ENCODE measurements around the gene ARFIP2.
"Not testable (repeated sequence)": the region's sequence is repeated elsewhere in the genome, so short reads cannot be mapped to it uniquely, and the experiment has no call there.

ARFIP2 gene

DNA sequence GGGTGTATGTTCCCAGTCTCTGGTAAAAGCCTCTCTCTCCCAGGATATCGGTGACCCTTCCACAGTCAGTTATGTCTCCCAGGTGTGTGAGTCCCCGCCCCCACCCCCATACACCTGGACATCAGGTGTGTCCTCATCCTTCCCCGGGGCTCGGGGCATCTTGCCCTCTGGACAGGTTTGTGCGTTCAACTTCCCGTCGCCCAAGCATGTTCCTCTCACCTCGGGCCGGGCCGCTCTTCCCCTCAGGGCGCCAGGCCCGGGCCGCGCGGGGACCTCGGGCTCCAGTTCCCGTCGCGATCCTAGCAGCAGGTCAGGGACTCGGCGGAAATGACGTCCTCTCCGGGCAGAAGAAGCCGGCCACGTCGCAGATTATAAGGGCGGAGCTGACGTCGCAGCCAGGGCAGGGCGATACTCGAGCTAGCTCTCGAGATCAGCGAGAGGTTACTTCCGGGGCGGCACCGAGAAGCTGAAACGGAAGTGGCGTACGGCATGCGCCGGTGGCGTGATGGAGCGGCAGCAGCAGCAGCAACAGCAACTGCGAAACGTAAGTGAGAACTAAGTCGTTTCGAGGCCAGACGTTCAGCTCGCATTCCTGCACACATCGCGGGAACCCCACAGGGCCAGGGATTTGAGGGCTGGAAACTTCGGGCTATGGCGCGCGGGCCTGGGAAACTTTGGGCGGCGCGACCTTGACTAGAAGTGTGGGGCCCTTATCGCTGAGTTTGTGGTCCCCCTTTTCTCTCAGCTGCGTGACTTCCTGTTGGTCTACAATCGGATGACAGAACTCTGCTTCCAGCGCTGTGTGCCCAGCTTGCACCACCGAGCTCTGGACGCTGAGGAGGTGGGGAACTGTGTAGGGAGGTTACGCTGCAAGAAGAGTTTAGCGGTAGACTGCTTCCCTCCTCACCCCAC, at the start of gene ARFIP2, which contains the start of gene TIMM10B:
TSS of gene ARFIP2 (minus strand) at position 320 of the 912 bp plus-strand sequence. CDS start 910 bp downstream, outside the sequence.
TSS of gene TIMM10B (plus strand) at position 490 of the 912 bp plus-strand sequence. CDS start at position 506, 16 bp downstream.
- DNase-seq = peak; percentile 99

DNA sequence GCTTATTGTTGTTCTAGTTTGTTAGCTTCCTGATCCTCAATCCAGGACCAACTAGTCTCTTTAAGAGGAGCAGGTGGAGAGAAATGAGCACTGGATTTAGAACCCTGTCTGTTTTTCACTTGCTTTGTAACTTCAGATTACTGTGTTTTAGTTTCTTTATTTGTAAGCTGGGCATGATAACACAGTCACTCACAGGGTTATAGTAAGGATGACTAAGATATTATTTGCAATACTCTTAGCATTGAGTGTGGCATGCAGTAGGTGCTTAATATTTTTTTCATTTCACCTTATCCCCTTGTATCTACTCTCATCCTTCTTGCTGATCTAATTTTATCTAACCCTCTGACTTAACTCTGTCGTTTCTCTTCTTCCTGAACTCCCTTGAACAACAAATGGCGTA, 49.7 kb upstream of the ARFIP2 start:
- no peak for DNase-seq

DNA sequence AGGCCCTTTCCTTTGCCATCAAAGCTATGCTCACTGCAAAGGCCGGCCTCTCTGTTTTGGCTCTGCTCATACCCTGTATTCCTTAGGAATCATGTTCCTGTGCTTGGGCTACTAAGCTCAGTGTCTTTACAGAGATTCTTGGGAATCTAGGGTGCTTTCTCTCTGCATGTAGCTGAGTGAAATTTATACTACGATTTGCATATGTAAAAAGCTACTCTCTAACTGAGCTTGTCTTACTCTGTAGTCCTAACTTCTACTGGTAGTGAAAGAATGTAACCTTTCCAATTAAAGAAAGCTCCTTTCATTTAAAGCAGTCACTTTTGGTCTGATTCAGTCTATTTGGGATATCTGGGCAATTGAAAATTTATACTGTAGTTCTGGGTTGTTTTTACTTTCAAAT, 48.1 kb upstream of the ARFIP2 start:
- no peak for DNase-seq

GRCh38 chr11:6526411-6527135, 45.4 kb upstream of the ARFIP2 start:
- DNase-seq = no peak

DNA sequence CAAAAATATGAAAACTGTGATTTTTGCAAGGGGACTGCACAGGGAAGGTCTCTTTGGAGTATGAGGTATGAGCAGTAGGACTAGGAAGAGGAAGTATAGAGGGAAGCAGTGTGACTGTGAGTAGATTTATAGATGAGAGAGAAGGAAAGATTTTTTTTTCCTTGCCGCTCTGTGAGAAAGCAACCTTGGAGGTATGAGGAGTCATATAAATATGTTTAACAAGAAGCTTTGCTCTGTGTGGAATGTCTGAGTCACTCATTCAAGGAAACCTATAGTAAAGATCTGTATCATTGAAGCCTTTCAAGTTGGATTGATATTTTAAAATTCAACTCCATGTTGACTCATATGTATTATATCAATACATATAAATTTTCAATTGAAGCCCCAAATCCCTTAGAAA, 42.1 kb upstream of the ARFIP2 start:
- no peak for DNase-seq

DNA sequence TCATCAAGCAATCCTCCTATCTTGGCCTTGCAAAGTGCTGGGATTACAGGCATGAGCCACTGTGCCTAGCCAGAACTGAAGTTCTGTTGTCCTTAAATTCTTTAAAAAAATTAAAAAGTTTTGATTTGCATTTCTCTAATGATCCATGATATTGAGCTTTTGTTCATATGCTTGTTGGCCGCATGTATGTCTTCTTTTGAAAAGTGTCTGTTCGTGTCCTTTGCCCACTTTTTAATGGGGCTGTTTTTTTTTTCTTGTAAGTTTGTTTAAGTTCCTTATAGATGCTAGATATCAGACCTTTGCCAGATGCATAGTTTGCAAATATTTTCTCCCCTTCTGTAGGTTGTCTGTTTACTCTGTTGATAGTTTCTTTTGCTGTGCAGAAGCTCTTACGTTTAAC, 40.8 kb upstream of the ARFIP2 start:
- not testable (repeated sequence) for DNase-seq

DNA sequence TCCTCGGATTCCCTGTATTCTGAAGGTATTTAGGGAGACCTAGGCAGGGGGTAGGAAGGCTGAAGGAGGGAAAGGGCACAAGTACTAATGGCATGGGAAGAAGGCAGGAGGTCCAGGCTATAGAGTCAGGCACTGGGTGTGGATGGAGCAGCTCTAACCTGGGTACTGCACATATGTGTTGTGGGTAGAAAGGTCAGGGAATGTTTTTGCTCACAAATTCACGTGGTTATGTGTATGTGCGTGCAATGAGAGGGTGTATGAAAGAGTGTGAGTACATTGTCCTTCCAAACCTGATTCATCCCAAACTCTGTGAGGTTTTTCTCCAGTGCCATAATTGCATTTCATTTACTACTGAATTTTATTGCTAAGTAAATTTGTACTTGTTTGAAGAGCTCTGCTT, 39.1 kb upstream of the ARFIP2 start:
- DNase-seq = no peak

GRCh38 chr11:6516865-6517264, 35.7 kb upstream of the ARFIP2 start:
- no peak for DNase-seq

- DNase-seq = peak; percentile 15
Observed at GRCh38 chr11:6505577-6506240, 24.6 kb upstream of the ARFIP2 start.

DNA sequence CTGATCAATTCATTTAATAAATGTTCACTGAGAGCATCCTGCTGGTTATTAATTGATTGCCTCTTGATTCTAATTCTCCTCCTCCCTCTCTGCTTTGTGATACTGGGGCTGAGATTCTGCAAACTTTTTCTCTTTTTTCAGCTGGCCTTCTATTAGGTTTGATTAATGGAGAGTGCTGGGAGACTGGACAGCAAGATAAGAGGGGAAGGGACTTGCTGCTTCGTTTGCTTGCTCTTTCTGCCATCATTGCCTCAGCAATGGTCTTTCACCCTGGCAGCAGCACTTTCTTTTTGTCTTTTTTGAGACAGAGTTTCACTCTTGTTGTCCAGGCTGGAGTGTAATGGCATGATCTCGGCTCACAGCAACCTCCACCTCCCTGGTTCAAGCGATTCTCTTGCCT, 23.0 kb upstream of the ARFIP2 start:
- DNase-seq = no peak

- DNase-seq = no peak
Observed at GRCh38 chr11:6502382-6502781, 21.3 kb upstream of the ARFIP2 start.

- DNase-seq = no peak
Observed at GRCh38 chr11:6498544-6498943, 17.4 kb upstream of the ARFIP2 start.

- no peak for DNase-seq
Observed at GRCh38 chr11:6498121-6498520, 17.0 kb upstream of the ARFIP2 start.

- no peak for DNase-seq
Observed at GRCh38 chr11:6497069-6497839, 16.1 kb upstream of the ARFIP2 start, which contains the start of gene DNHD1. Gene DNHD1, plus strand, starts transcription at chr11:6497280. Its CDS starts 936 bp downstream, at chr11:6498216.

- DNase-seq = no peak
Observed at GRCh38 chr11:6489306-6489705, 8.2 kb upstream of the ARFIP2 start.

DNA sequence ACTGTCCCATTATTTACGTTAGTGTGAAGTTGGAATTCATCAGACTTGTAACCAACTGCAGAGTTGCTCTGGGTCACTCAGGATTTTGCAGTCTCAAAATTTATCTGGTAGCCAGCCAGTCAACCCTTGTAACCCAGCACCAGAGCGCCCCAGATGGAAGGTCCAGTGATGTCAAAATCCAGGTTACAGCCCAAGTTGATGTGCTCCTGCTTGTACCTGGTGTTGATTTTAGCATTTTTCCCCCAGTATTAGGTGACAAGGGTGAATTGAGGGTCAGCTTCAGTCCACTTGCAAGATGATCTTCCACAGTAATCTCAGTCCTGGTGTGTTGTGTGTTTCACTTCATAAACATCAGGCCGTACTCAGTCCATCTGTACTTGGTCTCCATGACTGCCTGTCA, 7.7 kb upstream of the ARFIP2 start:
- no peak for DNase-seq

DNA sequence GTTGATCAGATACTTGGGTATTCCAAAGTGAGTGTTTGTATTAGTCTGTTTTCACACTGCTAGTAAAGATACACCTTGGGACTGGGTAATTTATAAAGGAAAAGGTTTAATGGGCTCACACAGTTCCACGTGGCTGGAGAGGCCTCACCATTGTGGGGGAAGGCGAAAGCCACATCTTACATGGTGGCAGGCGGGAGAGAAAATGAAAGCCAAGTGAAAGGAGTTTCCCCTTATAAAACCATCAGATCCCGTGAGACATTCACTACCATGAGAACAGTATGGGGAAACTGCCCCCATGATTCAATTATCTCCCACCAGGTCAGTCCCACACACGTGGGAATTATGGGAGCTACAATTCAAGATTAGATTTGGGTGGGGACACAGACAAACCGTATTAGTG, 7.2 kb upstream of the ARFIP2 start:
- DNase-seq = no peak

DNA sequence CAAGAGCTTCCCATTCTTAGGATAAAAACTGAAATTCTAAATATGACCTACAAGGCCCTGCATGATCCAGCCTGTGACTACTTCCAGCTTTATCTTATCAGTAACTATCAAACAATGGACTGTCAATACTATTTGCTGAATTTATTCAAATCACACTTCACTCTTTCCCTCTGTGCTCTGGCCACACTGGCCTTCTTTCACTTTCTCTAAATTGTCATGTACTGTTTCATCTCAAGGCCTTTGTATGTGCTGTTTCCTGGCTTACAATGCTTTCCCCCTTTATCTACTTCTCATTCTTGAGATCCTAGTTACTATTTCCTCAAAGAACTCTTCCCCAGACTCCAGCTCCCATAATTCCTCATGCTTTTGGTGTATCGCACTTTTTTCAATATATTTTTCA, 5.8 kb upstream of the ARFIP2 start:
- DNase-seq = no peak

- no peak for DNase-seq
Observed at GRCh38 chr11:6486256-6486655, 5.1 kb upstream of the ARFIP2 start.

- no peak for DNase-seq
Observed at GRCh38 chr11:6485661-6486060, 4.5 kb upstream of the ARFIP2 start.

- DNase-seq = no peak
Observed at GRCh38 chr11:6483015-6483414, 1.9 kb upstream of the ARFIP2 start.

- no peak for DNase-seq
Observed at GRCh38 chr11:6482441-6482840, 1.3 kb upstream of the ARFIP2 start.

GRCh38 chr11:6481924-6482275, 769 bp upstream of the ARFIP2 start:
- no peak for DNase-seq
